Vagina (tissue), 2 donors: ENCODE results near the gene CHST14. TPM values are rescaled to one million over a fixed set of nuclear protein-coding genes. Genes with fewer than 3 reads are reported as not detected.

Source experiments
- DNase-seq, 2 donors: peaks; one replicate each; pipeline ENCODE4 v3.0.0-alpha.2; 2017; ENCODE audit errors: extremely low spot score in 2 of 2
- H3K27ac ChIP-seq: fragments of 200-600 bp; sonication (generic); one replicate; pipeline ENCODE4 v1.5.1; 2019
- H3K27me3 ChIP-seq: fragments of 200-600 bp; sonication (generic); one replicate; pipeline ENCODE4 v1.5.1; 2019
- H3K36me3 ChIP-seq, 2 donors: fragments of 200-600 bp; sonication (generic); one replicate each; pipeline ENCODE4 v1.5.1; 2017 to 2019
- H3K4me1 ChIP-seq: fragments of 200-600 bp; sonication (generic); one replicate; pipeline ENCODE4 v1.5.1; 2019
- H3K4me3 ChIP-seq, 2 donors: fragments of 200-600 bp; sonication (generic); 1 replicate in 1 of 2; 2 replicates in 1 of 2; pipeline ENCODE4 v1.5.1; 2016 to 2019
- H3K9me3 ChIP-seq: fragments of 200-600 bp; sonication (generic); one replicate; pipeline ENCODE4 v1.5.1; 2019
- POLR2A ChIP-seq, 2 donors: fragments of 450-650 bp; IDR thresholded peaks; one replicate each; pipeline ENCODE4 v1.6.1; 2017; ENCODE audit warnings: antibody characterized with exemption in 2 of 2, mild to moderate bottlenecking in 2 of 2, moderate library complexity in 2 of 2
- POLR2AphosphoS5 ChIP-seq, 2 donors: sonication (generic); formaldehyde crosslinking; IDR thresholded peaks; one replicate each; pipeline ENCODE4 v1.9.0; 2017; ENCODE audit warnings: antibody characterized with exemption in 2 of 2, mild to moderate bottlenecking in 2 of 2, low read depth in 1 of 2; ENCODE audit not compliant: insufficient read depth in 1 of 2
- intact Hi-C: fragments of 100-400 bp; cut with DNase I; formaldehyde crosslinking; loops from one replicate; pipeline ENCODE4 v1.15.1; 2023
- total RNA-seq: library from RNA; depleted of rRNA; stranded (reverse); fragments of >200 nt; gene quantifications from one replicate; pipeline ENCODE4 v1.2.3, GENCODE V29; 2016
- TF ChIP-seq, protein P1 (sequence below), 3 experiments: fragments of 450-650 bp in 2 of 3; fragments of 200-600 bp in 1 of 3; sonication (generic) in 1 of 3; IDR thresholded peaks; one replicate each; pipeline ENCODE4 v1.5.1; 2017 to 2019; ENCODE audit warnings: antibody characterized with exemption in 3 of 3, mild to moderate bottlenecking in 2 of 3, moderate library complexity in 2 of 3

CHST14 gene
- total RNA-seq, 1 donor from 2014 or later = 8.6 TPM

DNA sequence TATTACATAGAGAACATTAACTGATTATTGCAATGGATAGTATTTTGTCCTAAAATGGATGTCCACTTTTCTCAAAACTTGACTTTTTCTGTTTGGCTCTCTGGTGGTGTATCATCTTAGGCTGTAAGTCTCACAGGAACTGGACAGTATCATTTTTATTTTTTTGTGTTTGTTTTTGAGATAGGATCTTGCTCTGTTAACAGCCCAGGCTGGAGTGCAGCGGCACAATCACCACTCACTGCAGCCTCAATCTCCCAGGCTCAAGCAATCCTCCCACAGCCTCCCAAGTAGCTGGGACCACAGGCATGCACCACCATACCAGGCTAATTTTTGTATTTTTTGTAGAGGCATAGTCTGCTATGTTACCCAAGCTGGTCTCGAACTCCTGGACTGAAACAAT lies 13.1 kb downstream of the CHST14 start:
- no peak for DNase-seq
- TF ChIP-seq POLR2A (IDR thresholded peaks at IDR 0.05) (no peak), POLR2AphosphoS5 (IDR thresholded peaks at IDR 0.05; ENCODE audit: insufficient read depth in 1 of 2, low read depth in 1 of 2) (no peak)
- TF ChIP-seq, protein P1, sequence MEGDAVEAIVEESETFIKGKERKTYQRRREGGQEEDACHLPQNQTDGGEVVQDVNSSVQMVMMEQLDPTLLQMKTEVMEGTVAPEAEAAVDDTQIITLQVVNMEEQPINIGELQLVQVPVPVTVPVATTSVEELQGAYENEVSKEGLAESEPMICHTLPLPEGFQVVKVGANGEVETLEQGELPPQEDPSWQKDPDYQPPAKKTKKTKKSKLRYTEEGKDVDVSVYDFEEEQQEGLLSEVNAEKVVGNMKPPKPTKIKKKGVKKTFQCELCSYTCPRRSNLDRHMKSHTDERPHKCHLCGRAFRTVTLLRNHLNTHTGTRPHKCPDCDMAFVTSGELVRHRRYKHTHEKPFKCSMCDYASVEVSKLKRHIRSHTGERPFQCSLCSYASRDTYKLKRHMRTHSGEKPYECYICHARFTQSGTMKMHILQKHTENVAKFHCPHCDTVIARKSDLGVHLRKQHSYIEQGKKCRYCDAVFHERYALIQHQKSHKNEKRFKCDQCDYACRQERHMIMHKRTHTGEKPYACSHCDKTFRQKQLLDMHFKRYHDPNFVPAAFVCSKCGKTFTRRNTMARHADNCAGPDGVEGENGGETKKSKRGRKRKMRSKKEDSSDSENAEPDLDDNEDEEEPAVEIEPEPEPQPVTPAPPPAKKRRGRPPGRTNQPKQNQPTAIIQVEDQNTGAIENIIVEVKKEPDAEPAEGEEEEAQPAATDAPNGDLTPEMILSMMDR (IDR thresholded peaks at IDR 0.05) = no peak
- H3K36me3 ChIP-seq = no peaks in the 10 kb centered on the region
- no peaks in the 10 kb centered on the region for H3K9me3 ChIP-seq
- H3K27me3 ChIP-seq = no peaks in the 10 kb centered on the region
- intact Hi-C loops = no loop called here
- no peak overlapping the region for H3K27ac ChIP-seq
- H3K4me3 ChIP-seq = no peak overlapping the region
- no peaks in the 10 kb centered on the region for H3K4me1 ChIP-seq

DNA sequence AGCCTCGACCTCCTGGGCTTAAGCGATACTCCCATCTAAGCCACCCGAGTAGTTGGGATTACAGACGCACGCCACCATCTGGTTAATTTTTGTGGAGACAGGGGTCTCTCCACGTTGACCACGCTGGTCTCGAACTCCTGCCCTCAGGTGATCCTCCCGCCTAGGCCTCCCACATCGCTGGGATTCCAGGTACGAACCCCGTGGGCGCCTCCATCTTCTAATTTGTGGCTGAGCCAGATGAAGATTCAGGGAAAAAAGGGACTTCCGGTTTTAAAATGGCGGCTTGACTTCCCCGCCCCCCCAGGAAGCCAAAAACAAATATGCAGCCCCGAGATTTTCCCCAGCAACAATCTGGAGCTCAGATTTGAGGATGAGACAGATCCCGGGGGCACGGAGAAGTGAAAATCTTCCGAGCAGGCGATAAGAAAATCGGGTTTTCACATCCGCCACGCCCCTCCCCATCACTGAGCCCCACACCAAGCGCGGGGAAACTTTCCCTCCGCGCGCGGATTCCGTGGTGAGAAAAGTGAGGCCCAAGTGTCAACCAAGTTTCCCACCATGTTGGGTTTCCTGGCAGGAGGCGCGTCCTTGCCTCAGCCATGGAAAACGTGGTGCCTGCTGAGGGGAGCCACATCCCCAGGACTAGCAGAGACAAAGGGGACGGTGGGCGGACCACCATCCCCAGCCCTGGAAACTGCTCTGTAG lies 15.4 kb downstream of the CHST14 start:
- Histone ChIP-seq H3K27ac (no peak overlapping the region), H3K4me1 (no peaks in the 10 kb centered on the region)
- TF ChIP-seq, protein P1 (IDR thresholded peaks at IDR 0.05) = no peak
- TF ChIP-seq POLR2A (IDR thresholded peaks at IDR 0.05) (no peak), POLR2AphosphoS5 (IDR thresholded peaks at IDR 0.05; ENCODE audit: insufficient read depth in 1 of 2, low read depth in 1 of 2) (no peak)

DNA sequence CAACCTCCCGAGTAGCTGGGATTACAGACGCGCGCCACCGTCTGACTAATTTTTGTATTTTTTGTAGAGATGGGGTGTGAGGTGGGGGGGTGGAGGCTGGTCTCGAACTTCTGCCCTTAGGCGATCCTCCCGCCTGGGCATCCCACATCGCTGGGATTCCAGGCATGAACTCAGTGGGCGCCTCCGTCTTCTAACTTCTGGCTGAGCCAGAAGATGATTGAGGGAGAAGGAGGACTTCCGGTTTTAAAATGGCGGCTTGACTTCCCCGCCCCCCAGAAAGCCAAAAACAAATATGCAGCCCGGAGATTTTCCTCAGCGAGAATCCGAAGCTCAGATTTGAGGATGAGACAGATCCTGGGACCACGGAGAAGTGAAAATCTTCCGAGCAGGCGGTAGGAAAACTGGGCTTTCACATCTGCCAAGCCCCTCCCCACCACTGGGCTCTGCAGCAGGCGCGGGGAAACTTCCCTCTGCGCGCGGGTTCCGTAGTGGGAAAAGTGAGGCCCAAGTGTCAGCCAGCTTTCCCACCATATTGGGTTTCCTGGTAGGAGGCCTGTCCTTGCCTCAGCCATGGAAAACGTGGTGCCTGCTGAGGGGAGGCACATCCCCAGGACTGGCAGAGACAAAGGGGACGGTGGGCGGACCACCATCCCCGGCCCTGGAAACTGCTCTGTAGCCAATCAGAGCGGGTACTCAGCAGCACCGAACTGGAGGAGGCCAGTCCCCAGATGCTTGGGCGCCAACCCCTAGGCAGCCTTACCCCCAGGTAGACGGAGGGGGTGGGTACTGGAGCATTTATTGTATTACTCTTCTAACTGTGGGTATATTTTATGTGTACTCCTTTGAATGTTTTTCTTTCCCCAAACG lies 17.3 kb downstream of the CHST14 start:
- Histone ChIP-seq H3K9me3 (no peaks in the 10 kb centered on the region), H3K4me3 (no peak overlapping the region), H3K27me3 (no peaks in the 10 kb centered on the region), H3K4me1 (no peaks in the 10 kb centered on the region), H3K27ac (no peak overlapping the region), H3K36me3 (no peaks in the 10 kb centered on the region)
- TF ChIP-seq, protein P1 (IDR thresholded peaks at IDR 0.05) = no peak
- TF ChIP-seq POLR2A (IDR thresholded peaks at IDR 0.05) (no peak), POLR2AphosphoS5 (IDR thresholded peaks at IDR 0.05; ENCODE audit: insufficient read depth in 1 of 2, low read depth in 1 of 2) (no peak)
- intact Hi-C loops = no loop called here
- DNase-seq = no peak

More for the DNA sequence above, 15.4 kb downstream of the CHST14 start:
- Histone ChIP-seq H3K36me3 (no peaks in the 10 kb centered on the region), H3K27me3 (no peaks in the 10 kb centered on the region), H3K9me3 (no peaks in the 10 kb centered on the region), H3K4me3 (no peak overlapping the region)
- no peak for DNase-seq
- intact Hi-C loops = no loop called here

DNA sequence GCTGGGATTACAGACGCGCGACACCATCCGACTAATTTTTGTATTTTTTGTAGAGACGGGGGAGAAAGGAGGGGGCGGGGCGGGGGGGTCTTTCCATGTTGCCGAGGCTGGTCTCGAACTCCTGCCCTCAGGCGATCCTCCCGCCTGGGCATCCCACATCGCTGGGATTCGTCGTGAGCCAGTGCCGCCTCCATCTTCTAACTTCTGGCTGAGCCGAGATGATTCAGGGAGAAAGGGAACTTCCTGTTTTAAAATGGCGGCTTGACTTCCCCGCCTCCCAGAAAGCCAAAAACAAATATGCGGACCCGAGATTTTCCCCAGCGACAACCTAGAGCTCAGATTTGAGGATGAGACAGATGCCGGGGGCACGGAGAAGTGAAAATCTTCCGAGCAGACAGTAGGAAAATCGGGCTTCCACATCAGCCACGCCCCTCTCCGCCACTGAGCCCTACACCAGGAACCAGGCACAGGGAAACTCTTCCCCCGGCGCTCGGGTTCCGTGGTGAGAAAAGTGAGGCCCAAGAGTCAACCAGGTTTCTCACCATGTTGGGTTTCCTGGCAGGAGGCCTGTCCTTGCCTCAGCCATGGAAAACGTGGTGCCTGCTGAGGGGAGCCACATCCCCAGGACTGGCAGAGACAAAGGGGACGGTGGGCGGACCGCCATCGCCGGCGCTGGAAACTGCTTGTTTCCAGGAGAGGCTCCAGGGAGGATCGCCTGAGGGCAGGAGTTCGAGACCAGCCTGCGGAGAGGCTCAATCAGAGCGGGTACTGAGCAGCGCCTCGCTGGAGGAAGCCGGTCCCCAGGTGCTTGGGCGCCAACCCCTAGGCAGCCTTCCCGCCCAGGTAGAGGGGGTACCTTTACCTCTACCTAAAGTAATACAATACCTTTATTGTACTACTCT lies 18.7 kb downstream of the CHST14 start:
- intact Hi-C loops = no loop called here
- no peaks in the 10 kb centered on the region for H3K36me3 ChIP-seq
- H3K4me1 ChIP-seq = no peaks in the 10 kb centered on the region
- no peaks in the 10 kb centered on the region for H3K27me3 ChIP-seq
- no peak overlapping the region for H3K4me3 ChIP-seq
- TF ChIP-seq, protein P1 (IDR thresholded peaks at IDR 0.05) = no peak
- TF ChIP-seq POLR2A (IDR thresholded peaks at IDR 0.05) (no peak), POLR2AphosphoS5 (IDR thresholded peaks at IDR 0.05; ENCODE audit: insufficient read depth in 1 of 2, low read depth in 1 of 2) (no peak)
- no peak overlapping the region for H3K27ac ChIP-seq
- DNase-seq = no peak
- H3K9me3 ChIP-seq = no peaks in the 10 kb centered on the region
